H1 (cell line): ENCODE data around the gene GBE1. TPM values are rescaled to one million over a fixed set of nuclear protein-coding genes. Genes with fewer than 3 reads are reported as not detected.

Experiments used
- KDM4A ChIP-seq: IDR thresholded peaks from one replicate; pipeline ENCODE4 v1.7.1; 2012; ENCODE audit warnings: low read depth, mild to moderate bottlenecking, moderate library complexity, low read length, inconsistent platforms; ENCODE audit not compliant: severe bottlenecking
- SAP30 ChIP-seq: fragments of 300-600 bp; sonication (generic); IDR thresholded peaks from 2 replicates; pipeline ENCODE4 v1.7.1; 2012; ENCODE audit warnings: low read length, moderate library complexity, mild to moderate bottlenecking, inconsistent platforms; ENCODE audit not compliant: insufficient read depth, insufficient replicate concordance
- TBP ChIP-seq: IDR thresholded peaks from 2 replicates; pipeline ENCODE4 v1.6.1; 2011; ENCODE audit warnings: low read depth, low read length, improper control_type of control experiment
- polyA plus RNA-seq, 7 experiments: library from polyadenylated mRNA; depleted of rRNA in 3 of 7; stranded (reverse) in 5 of 7; unstranded in 2 of 7; fragments of >200 nt in 5 of 7; fragments of 200-250 nt in 2 of 7; gene quantifications; 1 replicate in 5 of 7; 2 replicates in 1 of 7; 4 replicates in 1 of 7; pipeline versions ENCODE4 v1.2.1 to v1.2.3, GENCODE V29; 2011 to 2013; ENCODE audit warnings: missing spikeins in 2 of 7, mixed read lengths in 2 of 7
- total RNA-seq: library from RNA; stranded (reverse); fragmentation: NEBNext Ultra II Directional; extraction: Animal tissue kit (Norgen Biotek cat#: 25700); gene quantifications from 2 replicates; pipeline ENCODE4 v1.2.1, GENCODE V29; 2021
- TF ChIP-seq, protein P1 (sequence below): fragments of 300-600 bp; sonication (generic); IDR thresholded peaks from 2 replicates; pipeline ENCODE4 v1.7.1; 2012; ENCODE audit warnings: low read length, moderate library complexity, mild to moderate bottlenecking, inconsistent platforms; ENCODE audit not compliant: insufficient replicate concordance

The GBE1 gene
- total and polyA plus RNA-seq, 2 of the 8 experiments (the other 6 are each of a cell fraction or from before 2014, with no cell fraction given), result 3.3 to 7.3 TPM

DNA sequence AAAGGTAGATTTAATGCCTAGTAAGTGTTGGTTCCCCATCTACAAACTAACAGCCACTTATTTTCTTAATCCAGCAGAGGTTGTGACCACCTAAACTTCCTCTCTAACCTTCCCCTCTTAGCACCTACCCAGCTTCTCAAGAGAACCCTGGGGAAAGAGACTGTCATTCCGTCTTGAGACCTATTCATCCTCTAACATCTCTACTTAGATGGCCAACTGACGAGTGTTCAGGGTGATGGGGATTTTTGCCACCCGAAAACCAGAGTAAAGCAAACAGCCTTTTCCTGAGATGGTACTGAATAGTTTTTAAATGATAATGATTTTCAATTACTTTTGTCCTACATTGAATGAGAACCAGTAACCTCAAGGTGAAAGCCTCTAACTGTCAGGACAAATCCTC, 9.3 kb upstream of the GBE1 start (continued):
- TF ChIP-seq, protein P1, sequence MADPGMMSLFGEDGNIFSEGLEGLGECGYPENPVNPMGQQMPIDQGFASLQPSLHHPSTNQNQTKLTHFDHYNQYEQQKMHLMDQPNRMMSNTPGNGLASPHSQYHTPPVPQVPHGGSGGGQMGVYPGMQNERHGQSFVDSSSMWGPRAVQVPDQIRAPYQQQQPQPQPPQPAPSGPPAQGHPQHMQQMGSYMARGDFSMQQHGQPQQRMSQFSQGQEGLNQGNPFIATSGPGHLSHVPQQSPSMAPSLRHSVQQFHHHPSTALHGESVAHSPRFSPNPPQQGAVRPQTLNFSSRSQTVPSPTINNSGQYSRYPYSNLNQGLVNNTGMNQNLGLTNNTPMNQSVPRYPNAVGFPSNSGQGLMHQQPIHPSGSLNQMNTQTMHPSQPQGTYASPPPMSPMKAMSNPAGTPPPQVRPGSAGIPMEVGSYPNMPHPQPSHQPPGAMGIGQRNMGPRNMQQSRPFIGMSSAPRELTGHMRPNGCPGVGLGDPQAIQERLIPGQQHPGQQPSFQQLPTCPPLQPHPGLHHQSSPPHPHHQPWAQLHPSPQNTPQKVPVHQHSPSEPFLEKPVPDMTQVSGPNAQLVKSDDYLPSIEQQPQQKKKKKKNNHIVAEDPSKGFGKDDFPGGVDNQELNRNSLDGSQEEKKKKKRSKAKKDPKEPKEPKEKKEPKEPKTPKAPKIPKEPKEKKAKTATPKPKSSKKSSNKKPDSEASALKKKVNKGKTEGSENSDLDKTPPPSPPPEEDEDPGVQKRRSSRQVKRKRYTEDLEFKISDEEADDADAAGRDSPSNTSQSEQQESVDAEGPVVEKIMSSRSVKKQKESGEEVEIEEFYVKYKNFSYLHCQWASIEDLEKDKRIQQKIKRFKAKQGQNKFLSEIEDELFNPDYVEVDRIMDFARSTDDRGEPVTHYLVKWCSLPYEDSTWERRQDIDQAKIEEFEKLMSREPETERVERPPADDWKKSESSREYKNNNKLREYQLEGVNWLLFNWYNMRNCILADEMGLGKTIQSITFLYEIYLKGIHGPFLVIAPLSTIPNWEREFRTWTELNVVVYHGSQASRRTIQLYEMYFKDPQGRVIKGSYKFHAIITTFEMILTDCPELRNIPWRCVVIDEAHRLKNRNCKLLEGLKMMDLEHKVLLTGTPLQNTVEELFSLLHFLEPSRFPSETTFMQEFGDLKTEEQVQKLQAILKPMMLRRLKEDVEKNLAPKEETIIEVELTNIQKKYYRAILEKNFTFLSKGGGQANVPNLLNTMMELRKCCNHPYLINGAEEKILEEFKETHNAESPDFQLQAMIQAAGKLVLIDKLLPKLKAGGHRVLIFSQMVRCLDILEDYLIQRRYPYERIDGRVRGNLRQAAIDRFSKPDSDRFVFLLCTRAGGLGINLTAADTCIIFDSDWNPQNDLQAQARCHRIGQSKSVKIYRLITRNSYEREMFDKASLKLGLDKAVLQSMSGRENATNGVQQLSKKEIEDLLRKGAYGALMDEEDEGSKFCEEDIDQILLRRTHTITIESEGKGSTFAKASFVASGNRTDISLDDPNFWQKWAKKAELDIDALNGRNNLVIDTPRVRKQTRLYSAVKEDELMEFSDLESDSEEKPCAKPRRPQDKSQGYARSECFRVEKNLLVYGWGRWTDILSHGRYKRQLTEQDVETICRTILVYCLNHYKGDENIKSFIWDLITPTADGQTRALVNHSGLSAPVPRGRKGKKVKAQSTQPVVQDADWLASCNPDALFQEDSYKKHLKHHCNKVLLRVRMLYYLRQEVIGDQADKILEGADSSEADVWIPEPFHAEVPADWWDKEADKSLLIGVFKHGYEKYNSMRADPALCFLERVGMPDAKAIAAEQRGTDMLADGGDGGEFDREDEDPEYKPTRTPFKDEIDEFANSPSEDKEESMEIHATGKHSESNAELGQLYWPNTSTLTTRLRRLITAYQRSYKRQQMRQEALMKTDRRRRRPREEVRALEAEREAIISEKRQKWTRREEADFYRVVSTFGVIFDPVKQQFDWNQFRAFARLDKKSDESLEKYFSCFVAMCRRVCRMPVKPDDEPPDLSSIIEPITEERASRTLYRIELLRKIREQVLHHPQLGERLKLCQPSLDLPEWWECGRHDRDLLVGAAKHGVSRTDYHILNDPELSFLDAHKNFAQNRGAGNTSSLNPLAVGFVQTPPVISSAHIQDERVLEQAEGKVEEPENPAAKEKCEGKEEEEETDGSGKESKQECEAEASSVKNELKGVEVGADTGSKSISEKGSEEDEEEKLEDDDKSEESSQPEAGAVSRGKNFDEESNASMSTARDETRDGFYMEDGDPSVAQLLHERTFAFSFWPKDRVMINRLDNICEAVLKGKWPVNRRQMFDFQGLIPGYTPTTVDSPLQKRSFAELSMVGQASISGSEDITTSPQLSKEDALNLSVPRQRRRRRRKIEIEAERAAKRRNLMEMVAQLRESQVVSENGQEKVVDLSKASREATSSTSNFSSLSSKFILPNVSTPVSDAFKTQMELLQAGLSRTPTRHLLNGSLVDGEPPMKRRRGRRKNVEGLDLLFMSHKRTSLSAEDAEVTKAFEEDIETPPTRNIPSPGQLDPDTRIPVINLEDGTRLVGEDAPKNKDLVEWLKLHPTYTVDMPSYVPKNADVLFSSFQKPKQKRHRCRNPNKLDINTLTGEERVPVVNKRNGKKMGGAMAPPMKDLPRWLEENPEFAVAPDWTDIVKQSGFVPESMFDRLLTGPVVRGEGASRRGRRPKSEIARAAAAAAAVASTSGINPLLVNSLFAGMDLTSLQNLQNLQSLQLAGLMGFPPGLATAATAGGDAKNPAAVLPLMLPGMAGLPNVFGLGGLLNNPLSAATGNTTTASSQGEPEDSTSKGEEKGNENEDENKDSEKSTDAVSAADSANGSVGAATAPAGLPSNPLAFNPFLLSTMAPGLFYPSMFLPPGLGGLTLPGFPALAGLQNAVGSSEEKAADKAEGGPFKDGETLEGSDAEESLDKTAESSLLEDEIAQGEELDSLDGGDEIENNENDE, result no peak
- TF ChIP-seq SAP30 (no peak), KDM4A (no peak), TBP (no peak)
- TF ChIP-seq, all 59 proteins: peak for 0
